Stimulated activated CD4-positive, alpha-beta T cell treated with anti-CD3 and anti-CD28 coated beads, Interleukin-2, amount 100 ng/mL, for 48 hours (primary cell): Measurements from ENCODE around the gene CLIP3.
A peak's percentile ranks its signal among the peaks of the same experiment; 100 is the strongest.
"Not testable (repeated sequence)": the region's sequence is repeated elsewhere in the genome, so short reads cannot be mapped to it uniquely, and the experiment has no call there.

Experiments used
- DNase-seq, 2 donors: peaks; one replicate each; pipeline ENCODE4 v3.0.0-alpha.2; 2020

The CLIP3 gene

DNA sequence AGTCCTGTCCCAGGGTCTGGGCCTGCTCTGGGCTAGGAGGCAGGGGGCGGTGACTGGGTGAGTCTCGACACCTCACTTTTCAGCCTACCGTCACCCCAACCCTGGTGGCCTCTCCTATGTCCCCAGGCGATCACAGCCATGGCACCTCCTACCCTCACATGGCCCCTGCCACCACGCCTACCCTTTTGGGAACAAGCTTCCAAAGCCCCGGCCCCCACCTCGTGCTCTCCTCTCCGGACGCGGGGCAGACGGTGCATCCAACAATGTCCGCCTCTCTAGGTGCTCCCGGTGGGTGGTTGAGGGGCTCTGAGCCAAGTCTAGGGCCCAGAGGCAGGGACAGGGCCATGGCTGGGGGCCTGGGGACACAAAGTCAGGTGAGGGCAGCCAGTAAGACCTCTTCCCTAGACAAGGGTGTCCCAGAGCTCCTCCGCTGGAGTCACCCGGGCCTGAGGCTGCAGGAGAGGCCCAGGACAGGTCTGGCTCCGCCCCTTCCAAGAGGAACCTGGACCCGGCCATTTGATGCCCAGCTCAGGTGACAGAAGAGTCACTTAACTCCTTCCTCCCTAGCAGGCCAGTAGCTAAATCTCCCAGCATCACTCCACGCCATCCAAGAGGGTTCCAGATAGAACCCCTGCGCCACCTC, 24.2 kb downstream of the CLIP3 start, which contains the start of gene SYNE4:
Gene SYNE4 (minus strand): TSS at position 478 of the 643 bp plus-strand sequence. CDS start 132 bp downstream, at position 346.
- DNase-seq: no peak

GRCh38 chr19:36006955-36007354, 25.7 kb downstream of the CLIP3 start:
- no peak for DNase-seq

DNA sequence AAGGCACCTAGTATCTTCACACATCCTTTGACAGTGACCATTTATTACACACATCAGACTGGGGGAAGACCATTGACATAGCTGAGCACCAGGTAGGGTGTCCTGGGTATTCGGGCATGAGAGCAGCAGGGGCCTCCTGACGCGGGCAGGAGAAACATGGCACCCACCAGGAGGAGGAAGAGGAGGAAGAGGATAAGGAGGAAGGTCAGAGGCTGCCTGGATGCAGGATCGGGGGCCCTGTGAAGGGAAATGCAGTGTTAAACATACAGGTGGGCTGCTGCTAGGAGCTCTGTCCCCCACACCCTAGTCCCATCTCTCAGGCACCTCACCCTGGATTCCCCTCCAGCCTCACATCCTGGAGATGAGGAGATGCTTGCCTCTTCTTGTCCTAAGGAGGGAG, 29.4 kb downstream of the CLIP3 start:
- DNase-seq: no peak

DNA sequence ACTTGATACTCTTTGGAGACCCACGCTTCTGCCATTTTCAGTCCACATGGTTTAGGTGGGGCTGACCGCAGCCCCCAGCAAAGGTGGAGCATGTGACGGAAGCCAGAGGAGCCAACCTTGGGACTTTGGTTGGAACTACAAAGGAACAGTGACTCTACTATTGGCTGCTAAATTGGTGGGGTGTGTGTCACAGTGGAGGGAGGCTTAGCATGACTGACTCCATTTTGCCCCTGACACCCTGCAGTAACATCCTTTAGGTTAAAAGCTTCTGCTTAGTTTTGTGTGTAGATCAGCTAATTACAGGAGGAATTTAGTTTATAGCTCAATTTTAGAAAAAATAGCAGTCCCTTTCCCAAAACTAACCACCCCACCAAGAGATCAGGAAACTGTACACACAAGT, 31.1 kb downstream of the CLIP3 start:
- DNase-seq: no peak

- no peak for DNase-seq
Observed at GRCh38 chr19:35996777-35997176, 35.9 kb downstream of the CLIP3 start.

GRCh38 chr19:35995048-35995993, 37.4 kb downstream of the CLIP3 start, which contains the start of gene SDHAF1:
TSS of gene SDHAF1 (plus strand) at chr19:35995188. CDS start at chr19:35995275, 87 bp downstream.
- peak; percentile 89 to 93 for DNase-seq

GRCh38 chr19:35993923-35994598, 38.6 kb downstream of the CLIP3 start:
- DNase-seq: no peak

DNA sequence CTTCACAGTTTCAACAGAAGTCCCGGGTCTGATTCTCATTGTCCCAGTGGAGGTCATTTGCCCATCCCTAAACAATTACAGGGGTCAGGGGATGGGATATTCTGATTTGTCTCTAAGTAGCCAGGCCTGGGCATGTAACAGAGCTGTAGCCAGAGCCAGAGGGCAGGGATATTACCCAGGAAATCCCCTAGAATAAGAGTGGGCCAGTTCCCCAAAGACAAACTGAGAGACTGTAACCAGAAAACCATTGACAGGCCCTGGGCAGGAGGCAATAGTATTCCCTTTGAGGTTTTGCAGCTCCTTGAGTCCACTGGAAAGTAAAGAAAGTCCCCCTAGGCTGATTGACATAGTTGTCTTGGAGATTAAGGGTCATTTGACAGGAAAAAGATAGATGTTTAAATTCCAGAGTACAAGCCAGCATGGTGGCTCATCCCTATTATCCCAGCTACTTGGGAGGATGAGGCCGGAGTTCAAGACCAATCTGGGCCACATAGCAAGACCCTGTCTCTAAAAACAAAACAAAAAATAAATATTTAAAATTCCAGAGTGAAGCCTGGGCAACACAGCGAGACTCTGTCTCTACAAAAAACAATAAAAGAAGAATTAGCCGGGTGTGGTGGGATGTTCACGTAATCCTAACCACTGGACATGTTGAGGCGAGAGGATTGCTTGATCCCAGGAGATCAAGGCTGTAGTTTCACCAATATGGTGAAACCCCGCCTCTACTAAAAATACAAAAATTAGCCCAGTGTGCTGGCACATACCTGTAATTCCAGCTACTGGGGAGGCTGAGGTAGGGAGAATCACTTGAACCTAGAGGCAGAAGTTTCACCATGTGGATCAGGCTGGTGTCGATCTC, 39.5 kb downstream of the CLIP3 start:
- no peak for DNase-seq

DNA sequence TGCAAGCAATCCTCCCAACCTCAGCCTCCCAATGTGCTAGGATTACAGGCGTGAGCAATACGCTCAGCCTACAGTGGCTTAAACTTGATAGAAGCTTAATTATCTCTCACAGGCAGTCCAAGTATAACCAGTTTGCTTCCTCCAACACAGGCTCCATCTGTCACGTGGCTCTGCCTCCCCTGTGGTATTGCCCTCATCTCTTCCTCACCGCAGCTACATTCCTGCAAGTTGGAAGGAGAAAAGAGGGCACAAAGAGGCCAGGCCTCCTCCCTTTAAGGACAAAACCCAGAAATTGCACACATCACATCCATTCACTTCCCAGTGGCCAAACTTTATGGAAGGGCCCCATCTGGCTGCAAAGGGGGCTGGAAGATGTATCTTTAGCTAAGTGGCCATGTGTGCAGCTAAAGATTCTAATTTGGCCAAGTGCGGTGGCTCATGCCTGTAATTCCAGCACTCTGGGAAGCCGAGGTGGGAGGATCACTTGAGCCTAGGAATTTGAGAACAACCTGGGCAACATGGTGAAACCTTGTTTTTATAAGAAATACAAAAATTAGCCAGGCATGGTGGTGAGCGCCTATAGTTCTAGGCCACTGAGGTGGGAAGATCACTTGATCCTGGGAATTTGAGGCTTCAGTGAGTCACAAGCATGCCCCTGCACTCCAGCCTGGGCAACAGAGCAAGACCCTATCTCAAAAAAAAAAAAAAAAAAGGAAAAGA, 40.8 kb downstream of the CLIP3 start:
- no peak for DNase-seq

GRCh38 chr19:35990771-35991730, 41.6 kb downstream of the CLIP3 start:
- DNase-seq: no peak

DNA sequence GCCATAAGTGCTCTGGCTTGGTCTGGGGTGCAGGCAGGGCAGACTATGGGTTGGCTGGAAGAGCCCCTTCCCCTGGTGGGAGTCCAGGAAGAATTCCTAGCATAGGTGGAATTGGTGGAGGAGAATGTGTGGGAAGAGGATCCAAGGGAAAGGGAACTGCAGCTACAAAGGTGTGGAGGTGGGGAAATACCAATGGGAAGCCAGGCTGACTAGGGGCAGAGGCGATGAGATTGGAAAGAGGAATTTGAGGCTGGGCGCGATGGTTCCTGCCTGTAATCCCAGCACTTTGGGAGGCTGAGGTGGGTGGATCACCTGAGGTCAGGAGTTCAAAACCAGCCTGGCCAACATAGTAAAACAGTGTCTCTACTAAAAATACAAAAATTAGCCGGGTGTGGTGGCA, 42.5 kb downstream of the CLIP3 start:
- no peak for DNase-seq

- DNase-seq: no peak
Observed at GRCh38 chr19:35988824-35989223, 43.8 kb downstream of the CLIP3 start.

DNA sequence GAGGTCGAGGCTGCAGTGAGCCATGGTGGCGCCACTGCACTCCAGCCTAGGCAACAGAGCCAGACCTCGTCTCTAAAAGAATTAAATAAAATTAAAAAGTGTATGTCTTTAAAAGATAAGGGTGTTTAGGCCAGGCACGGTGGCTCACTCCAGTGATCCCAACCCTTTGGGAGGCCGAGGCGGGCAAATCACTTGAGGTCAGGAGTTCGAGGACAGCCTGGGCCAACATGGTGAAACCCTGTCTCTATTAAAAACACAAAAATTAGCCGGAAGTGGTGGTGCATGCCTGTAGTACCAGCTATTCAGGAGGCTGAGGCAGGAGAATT, 45.1 kb downstream of the CLIP3 start:
- no peak for DNase-seq

- DNase-seq: peak in 1 of 2 donors; percentile 32
Observed at GRCh38 chr19:35986664-35987570, 45.8 kb downstream of the CLIP3 start.

DNA sequence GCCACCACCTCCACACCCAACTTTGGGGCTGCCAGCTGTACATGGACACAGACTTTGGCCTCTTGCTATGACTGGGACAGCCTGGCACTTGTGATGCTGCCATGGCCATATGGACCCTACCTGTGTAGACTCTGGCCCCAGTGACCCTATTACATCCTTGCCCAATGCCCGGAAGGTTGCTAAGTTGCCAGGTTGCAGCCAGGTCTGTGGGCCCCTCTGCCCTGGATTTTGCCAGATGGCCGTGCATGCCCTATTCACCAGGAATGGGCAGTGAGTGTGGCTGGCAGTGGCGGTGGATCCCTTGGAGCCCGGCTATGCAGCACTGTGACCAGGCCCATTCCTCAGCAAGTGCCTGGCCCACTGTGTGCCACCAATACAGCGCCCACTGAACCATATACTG, 46.6 kb downstream of the CLIP3 start:
- DNase-seq: no peak

DNA sequence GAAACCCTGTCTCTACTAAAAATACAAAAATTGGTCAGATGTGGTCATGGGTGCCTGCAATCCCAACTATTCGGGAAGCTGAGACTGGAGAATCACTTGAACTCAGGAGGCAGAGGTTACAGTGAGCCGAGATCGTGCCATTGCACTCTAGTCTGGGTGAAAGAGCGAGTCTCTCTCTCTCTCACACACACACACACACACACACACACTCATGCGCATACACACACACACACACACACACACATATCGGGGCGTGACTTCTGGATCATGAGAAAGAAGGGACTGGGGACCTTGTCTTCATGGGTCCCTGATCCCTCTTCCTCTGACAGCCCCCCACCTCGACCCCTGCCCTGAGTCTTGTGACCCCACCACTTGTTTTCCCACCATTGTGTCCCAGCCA, 49.5 kb downstream of the CLIP3 start:
- DNase-seq: no peak

GRCh38 chr19:35980997-35981396, 51.7 kb downstream of the CLIP3 start:
- DNase-seq: not testable (repeated sequence)

- DNase-seq: no peak
Observed at GRCh38 chr19:35978832-35979365, 53.8 kb downstream of the CLIP3 start.

DNA sequence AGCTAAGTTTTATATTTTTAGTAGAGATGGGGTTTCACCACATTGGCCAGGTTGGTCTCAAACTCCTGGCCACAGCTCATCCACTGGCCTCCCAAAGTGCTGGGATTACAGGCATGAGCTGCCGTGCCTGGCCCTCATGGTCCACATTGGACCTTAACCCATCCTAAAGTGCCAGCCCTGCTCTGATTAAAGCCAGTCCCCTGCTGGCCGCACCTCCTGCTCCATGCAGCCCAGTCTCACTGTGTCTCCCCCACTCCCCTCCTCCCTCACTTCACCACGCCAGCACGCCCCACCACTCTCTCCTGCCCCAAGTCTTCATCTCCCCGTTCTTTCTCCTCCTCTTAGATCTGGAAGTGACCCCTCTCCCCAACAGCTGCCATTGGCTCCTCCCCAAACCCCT, 54.4 kb downstream of the CLIP3 start:
- no peak for DNase-seq
